A549 (cell line): ENCODE results near the gene STARD9.
"Not testable (repeated sequence)": the region's sequence is repeated elsewhere in the genome, so short reads cannot be mapped to it uniquely, and the experiment has no call there.

Experiments
- CEBPB ChIP-seq, 2 experiments: fragments of >200 bp in 1 of 2; sonication (Bioruptor Twin) in 1 of 2; formaldehyde crosslinking in 1 of 2; IDR thresholded peaks; 2 replicates each; pipeline ENCODE4 v1.6.1; 2012 to 2016
- CHD4 ChIP-seq: fragments of 200-600 bp; sonication (generic); IDR thresholded peaks from 2 replicates; pipeline ENCODE4 v1.6.1; 2016; ENCODE audit warnings: antibody characterized with exemption, mild to moderate bottlenecking, borderline replicate concordance
- MAFK ChIP-seq: fragments of 450-650 bp; IDR thresholded peaks from 2 replicates; pipeline ENCODE4 v1.6.1; 2014; ENCODE audit not compliant: partially characterized antibody
- MYC ChIP-seq: IDR thresholded peaks from 2 replicates; pipeline ENCODE4 v1.6.1; 2012; ENCODE audit warnings: mild to moderate bottlenecking, inconsistent platforms, low read length, improper control_type of control experiment, borderline replicate concordance
- RFX5 ChIP-seq: fragments of 450-650 bp; IDR thresholded peaks from 2 replicates; pipeline ENCODE4 v1.7.1; 2014; ENCODE audit warnings: antibody characterized with exemption, mild to moderate bottlenecking, moderate library complexity
- TF ChIP-seq, protein P1 (sequence below): fragments of >200 bp; sonication (Bioruptor Twin); formaldehyde crosslinking; IDR thresholded peaks from 3 replicates; pipeline ENCODE4 v1.5.1; 2016
- TF ChIP-seq, protein P2 (sequence below): fragments of 150-350 bp; IDR thresholded peaks from 2 replicates; pipeline ENCODE4 v1.6.1; 2014; ENCODE audit warnings: low read depth, mild to moderate bottlenecking, low read length
- TF ChIP-seq, protein P3 (sequence below): fragments of 200-600 bp; sonication (generic); IDR thresholded peaks from 2 replicates; pipeline ENCODE4 v1.6.1; 2016; ENCODE audit warnings: antibody characterized with exemption, mild to moderate bottlenecking, moderate library complexity

DNA sequence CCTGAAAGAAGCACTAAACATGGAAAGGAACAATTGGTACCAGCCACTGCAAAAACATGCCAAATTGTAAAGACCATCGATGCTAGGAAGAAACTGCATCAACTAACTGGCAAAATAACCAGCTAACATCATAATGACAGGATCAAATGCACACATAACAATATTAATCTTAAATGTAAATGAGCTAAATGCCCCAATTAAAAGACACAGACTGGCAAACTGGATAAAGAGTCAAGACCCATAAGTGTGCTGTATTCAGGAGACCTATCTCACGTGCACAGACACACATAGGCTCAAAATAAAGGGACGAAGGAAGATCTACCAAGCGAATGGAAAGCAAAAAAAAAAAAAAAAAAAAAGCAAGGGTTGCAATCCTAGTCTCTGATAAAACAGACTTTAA is 190.7 kb downstream of the STARD9 start:
- TF ChIP-seq CEBPB (IDR thresholded peaks at IDR 0.05); RFX5; MAFK; MYC; CHD4: not testable (repeated sequence)
- TF ChIP-seq, protein P1, sequence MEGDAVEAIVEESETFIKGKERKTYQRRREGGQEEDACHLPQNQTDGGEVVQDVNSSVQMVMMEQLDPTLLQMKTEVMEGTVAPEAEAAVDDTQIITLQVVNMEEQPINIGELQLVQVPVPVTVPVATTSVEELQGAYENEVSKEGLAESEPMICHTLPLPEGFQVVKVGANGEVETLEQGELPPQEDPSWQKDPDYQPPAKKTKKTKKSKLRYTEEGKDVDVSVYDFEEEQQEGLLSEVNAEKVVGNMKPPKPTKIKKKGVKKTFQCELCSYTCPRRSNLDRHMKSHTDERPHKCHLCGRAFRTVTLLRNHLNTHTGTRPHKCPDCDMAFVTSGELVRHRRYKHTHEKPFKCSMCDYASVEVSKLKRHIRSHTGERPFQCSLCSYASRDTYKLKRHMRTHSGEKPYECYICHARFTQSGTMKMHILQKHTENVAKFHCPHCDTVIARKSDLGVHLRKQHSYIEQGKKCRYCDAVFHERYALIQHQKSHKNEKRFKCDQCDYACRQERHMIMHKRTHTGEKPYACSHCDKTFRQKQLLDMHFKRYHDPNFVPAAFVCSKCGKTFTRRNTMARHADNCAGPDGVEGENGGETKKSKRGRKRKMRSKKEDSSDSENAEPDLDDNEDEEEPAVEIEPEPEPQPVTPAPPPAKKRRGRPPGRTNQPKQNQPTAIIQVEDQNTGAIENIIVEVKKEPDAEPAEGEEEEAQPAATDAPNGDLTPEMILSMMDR: not testable (repeated sequence)
- TF ChIP-seq, protein P2, sequence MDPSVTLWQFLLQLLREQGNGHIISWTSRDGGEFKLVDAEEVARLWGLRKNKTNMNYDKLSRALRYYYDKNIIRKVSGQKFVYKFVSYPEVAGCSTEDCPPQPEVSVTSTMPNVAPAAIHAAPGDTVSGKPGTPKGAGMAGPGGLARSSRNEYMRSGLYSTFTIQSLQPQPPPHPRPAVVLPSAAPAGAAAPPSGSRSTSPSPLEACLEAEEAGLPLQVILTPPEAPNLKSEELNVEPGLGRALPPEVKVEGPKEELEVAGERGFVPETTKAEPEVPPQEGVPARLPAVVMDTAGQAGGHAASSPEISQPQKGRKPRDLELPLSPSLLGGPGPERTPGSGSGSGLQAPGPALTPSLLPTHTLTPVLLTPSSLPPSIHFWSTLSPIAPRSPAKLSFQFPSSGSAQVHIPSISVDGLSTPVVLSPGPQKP: not testable (repeated sequence)
- TF ChIP-seq, protein P3, sequence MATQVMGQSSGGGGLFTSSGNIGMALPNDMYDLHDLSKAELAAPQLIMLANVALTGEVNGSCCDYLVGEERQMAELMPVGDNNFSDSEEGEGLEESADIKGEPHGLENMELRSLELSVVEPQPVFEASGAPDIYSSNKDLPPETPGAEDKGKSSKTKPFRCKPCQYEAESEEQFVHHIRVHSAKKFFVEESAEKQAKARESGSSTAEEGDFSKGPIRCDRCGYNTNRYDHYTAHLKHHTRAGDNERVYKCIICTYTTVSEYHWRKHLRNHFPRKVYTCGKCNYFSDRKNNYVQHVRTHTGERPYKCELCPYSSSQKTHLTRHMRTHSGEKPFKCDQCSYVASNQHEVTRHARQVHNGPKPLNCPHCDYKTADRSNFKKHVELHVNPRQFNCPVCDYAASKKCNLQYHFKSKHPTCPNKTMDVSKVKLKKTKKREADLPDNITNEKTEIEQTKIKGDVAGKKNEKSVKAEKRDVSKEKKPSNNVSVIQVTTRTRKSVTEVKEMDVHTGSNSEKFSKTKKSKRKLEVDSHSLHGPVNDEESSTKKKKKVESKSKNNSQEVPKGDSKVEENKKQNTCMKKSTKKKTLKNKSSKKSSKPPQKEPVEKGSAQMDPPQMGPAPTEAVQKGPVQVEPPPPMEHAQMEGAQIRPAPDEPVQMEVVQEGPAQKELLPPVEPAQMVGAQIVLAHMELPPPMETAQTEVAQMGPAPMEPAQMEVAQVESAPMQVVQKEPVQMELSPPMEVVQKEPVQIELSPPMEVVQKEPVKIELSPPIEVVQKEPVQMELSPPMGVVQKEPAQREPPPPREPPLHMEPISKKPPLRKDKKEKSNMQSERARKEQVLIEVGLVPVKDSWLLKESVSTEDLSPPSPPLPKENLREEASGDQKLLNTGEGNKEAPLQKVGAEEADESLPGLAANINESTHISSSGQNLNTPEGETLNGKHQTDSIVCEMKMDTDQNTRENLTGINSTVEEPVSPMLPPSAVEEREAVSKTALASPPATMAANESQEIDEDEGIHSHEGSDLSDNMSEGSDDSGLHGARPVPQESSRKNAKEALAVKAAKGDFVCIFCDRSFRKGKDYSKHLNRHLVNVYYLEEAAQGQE: not testable (repeated sequence)
